ENCODE data around the gene CPXM1. TPM values are rescaled to one million over a fixed set of nuclear protein-coding genes. Genes with fewer than 3 reads are reported as not detected.
A peak's percentile ranks its signal among the peaks of the same experiment; 100 is the strongest.

The CPXM1 gene
- total RNA-seq, result 0.69 TPM
- long read RNA-seq, partial matches to known transcripts, result 0 of 4 reads
- long read RNA-seq, other reads (novel, unspliced or antisense), result 2 of 4 reads

GRCh38 chr20:2800521-2801285 lies at the start of gene CPXM1:
Gene CPXM1, minus strand, starts transcription at chr20:2800627. Its CDS starts 55 bp downstream, at chr20:2800572.
- Histone ChIP-seq H3K36me3 (no peaks in the 10 kb centered on the region), H3K9me3 (replicated peaks) (no peaks in the 10 kb centered on the region), H3K4me1 (peaks cover 27% of the 10 kb centered on the region), H3K4me3 (peak within 1 kb of the TSS; percentile 56), H3K27ac (replicated peaks) (no peak within 1 kb of the TSS), H3K27me3 (ENCODE audit: low read depth) (peaks cover 100% of the 10 kb centered on the region)
- no peak for DNase-seq
- intact Hi-C loops (cut with micrococcal nuclease), result no loop called here
- TF ChIP-seq, protein P1, sequence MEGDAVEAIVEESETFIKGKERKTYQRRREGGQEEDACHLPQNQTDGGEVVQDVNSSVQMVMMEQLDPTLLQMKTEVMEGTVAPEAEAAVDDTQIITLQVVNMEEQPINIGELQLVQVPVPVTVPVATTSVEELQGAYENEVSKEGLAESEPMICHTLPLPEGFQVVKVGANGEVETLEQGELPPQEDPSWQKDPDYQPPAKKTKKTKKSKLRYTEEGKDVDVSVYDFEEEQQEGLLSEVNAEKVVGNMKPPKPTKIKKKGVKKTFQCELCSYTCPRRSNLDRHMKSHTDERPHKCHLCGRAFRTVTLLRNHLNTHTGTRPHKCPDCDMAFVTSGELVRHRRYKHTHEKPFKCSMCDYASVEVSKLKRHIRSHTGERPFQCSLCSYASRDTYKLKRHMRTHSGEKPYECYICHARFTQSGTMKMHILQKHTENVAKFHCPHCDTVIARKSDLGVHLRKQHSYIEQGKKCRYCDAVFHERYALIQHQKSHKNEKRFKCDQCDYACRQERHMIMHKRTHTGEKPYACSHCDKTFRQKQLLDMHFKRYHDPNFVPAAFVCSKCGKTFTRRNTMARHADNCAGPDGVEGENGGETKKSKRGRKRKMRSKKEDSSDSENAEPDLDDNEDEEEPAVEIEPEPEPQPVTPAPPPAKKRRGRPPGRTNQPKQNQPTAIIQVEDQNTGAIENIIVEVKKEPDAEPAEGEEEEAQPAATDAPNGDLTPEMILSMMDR (IDR thresholded peaks at IDR 0.05; ENCODE audit: borderline replicate concordance), result no peak

GRCh38 chr20:2849529-2849928 lies 49.1 kb upstream of the CPXM1 start:
- intact Hi-C loops (cut with micrococcal nuclease), result no loop called here
- H3K27me3 ChIP-seq (ENCODE audit: low read depth), result no peaks in the 10 kb centered on the region
- TF ChIP-seq, protein P1 (IDR thresholded peaks at IDR 0.05; ENCODE audit: borderline replicate concordance), result no peak
- H3K36me3 ChIP-seq, result no peaks in the 10 kb centered on the region
- no peaks in the 10 kb centered on the region for H3K9me3 ChIP-seq (replicated peaks)
- peaks cover 8% of the 10 kb centered on the region for H3K4me1 ChIP-seq
- no peak overlapping the region for H3K27ac ChIP-seq (replicated peaks)
- DNase-seq, result no peak
- no peak overlapping the region for H3K4me3 ChIP-seq

DNA sequence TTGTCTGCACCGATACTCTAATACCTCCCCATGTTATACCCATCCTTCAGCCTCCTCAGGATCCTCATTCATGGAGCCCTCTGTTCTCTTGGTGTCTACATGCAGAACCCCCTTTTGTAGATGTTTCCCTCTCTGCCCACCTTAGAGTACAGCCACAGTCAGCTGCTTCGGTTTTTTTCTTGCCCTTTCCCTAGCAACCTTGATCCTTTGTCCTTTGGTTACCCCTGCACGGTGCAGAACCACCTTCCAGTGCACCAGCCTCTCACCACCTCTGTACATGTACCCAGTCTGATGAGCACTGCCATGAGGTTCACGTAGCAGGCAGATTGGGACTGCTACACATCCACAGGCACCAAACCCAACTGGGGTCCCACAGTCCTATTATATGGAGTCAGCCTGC lies 47.4 kb upstream of the CPXM1 start:
- TF ChIP-seq, protein P1 (IDR thresholded peaks at IDR 0.05; ENCODE audit: borderline replicate concordance), result no peak
- Histone ChIP-seq H3K27ac (replicated peaks) (no peak overlapping the region), H3K9me3 (replicated peaks) (no peaks in the 10 kb centered on the region), H3K4me1 (peaks cover 8% of the 10 kb centered on the region), H3K27me3 (ENCODE audit: low read depth) (no peaks in the 10 kb centered on the region), H3K36me3 (no peaks in the 10 kb centered on the region), H3K4me3 (no peak overlapping the region)
- DNase-seq, result no peak
- intact Hi-C loops (cut with micrococcal nuclease), result no loop called here

- TF ChIP-seq, protein P1 (IDR thresholded peaks at IDR 0.05; ENCODE audit: borderline replicate concordance), result no peak
- Histone ChIP-seq H3K27me3 (ENCODE audit: low read depth) (no peaks in the 10 kb centered on the region), H3K4me1 (peaks cover 2% of the 10 kb centered on the region), H3K27ac (replicated peaks) (no peak overlapping the region), H3K9me3 (replicated peaks) (no peaks in the 10 kb centered on the region), H3K4me3 (no peak overlapping the region), H3K36me3 (no peaks in the 10 kb centered on the region)
- intact Hi-C loops (cut with micrococcal nuclease), result no loop called here
- no peak for DNase-seq
Measured at GRCh38 chr20:2846698-2847097, 46.3 kb upstream of the CPXM1 start.

DNA sequence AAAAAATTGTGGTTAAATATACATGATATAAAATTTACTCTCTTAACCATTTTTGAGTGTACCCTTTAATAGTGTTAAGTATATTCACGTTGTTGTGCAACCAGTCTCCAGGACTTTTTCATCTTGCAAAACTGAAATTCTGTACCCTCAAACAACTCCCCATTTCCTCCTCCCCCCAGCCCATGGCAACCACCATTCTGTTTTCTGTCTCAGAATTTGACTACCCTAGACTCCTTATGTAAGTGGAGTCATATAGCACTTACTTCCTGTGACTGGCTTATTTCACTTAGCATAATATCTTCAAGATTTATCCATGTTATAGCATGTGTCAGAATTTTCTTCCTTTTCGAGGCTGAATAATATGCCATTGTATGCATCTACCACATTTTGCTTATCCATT lies 45.2 kb upstream of the CPXM1 start:
- no peaks in the 10 kb centered on the region for H3K9me3 ChIP-seq (replicated peaks)
- intact Hi-C loops (cut with micrococcal nuclease), result no loop called here
- H3K27me3 ChIP-seq (ENCODE audit: low read depth), result no peaks in the 10 kb centered on the region
- no peak for DNase-seq
- H3K27ac ChIP-seq (replicated peaks), result no peak overlapping the region
- TF ChIP-seq, protein P1 (IDR thresholded peaks at IDR 0.05; ENCODE audit: borderline replicate concordance), result no peak
- no peaks in the 10 kb centered on the region for H3K36me3 ChIP-seq
- H3K4me1 ChIP-seq, result peaks cover 13% of the 10 kb centered on the region
- no peak overlapping the region for H3K4me3 ChIP-seq

Measured in left ventricle myocardium inferior (tissue), 1 donor.